OCI-M2 (cell line): Measurements from ENCODE around the gene TAF10.

Source experiments
- DNase-seq: peaks from one replicate; lab custom pipeline; 2025; ENCODE audit not compliant: unreplicated experiment; lab: John Stamatoyannopoulos, UW

TAF10 gene

DNA sequence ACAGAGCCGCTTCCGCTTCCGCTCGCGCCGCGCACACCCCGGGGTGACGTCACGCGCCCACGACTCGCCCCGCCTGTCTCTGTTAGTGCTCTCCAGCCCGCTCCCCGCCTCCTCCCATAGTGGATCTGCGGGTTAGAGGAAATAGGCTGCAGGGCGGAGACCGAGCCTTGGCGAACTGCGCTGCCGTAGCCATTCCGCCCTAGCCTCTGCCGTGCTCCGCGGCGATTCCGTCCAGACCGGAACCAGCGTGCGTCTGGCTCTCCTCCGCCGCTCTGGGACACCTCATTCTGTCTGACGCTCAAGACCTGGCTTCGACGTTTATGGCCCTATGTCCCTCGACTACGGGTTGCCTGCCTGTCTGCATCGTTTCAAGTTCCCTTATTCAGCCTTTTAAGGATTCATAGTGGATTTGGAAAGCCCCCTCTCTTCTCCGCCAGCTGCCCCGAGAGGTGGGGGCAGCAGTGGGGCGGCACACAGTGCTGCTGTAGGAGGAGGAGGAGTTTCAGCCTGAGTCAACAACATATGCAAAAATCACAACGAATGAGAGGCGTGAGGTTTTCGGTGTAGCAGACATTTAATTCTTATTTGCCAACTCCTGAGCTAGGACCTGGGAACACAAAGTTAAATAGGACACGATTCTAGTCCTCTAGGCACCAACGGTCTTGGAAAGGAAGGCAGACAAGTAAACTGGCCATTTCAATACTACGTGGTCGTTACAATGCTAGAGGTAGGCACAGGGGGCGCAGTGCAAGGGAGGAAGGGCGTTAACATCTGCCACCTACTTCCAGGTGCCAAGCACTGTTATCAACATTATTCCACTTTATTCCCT lies at the start of gene TAF10:
TSS of gene TAF10 (minus strand) at position 4 of the 829 bp plus-strand sequence. CDS start 27 bp downstream, outside the sequence.
- DNase-seq: peak; percentile 51

DNA sequence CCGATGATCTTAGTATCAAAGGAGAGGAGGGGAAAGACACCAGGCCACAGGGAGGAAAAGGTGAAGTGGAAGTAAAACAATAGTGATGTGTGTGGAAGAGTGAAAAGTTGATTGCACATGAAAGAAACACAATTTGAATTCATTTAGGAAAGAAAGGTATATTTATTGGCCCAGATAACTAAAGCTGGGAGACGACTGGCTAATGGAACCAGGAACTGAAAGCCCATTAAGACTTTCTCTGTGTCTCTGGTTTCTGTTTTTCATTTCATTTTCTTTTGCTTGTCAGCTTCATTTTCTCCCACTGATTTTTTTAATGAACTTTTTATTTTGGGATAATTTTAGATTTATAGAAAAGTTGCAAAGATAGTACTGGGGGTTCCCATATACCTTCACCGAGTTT lies 48.7 kb upstream of the TAF10 start:
- no peak for DNase-seq

DNA sequence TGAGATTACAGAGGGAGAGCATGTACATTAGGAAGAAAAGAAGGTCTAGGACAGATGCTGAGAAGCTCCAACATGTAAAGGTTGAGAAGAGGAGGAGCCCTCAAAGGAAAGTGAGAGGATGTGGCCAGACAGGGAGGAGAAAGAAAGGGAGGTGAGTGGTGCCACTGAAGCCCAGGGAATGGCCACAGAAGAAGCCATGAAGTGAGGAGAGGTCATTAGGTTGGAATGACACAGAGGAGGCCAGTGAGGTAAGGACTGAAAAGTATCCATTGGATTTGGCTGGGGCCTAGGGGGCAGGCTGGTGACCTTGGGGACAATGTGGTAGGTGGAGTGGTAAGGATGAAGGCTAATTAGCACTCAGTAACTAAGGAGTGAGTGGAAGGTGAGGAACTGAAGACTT lies 46.6 kb upstream of the TAF10 start:
- DNase-seq: no peak

DNA sequence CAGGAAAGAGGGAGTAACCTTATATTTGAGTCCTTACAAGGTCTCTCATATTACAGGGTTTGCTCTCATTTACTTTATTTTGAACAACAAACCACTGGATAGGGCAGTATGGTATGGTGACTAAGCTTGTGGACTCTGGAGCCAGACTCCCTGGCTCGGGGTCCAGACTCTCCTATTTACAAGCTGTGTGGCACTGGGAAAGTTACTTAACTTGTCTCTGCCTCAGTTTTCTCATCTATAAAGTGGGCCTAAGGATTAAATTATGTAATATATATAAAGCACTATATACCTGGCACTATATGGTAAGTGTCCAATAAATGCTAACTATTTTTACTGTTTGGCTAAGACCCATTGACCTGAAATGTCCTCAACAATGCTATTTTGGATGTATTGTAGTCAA lies 45.3 kb upstream of the TAF10 start:
- DNase-seq: no peak

DNA sequence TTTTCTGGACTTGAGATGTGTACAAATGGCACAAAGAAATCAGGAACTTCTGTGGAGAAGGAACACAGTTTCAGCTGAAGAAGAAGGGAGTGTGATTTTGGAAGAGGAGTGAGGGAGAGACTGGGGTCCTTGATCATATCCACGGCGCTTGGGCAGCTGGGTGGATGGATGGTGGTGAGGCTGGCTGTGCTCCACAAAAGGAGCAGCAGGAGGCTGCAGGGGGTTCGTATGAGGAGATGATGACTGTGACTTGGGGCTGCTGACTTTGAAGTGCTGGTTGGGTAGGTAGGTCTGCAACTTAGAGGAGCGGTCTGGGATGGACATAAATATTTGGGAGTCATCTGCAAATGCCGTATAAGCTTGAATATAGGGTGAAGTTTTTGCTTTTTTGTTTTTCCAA lies 44.9 kb upstream of the TAF10 start:
- DNase-seq: no peak

DNA sequence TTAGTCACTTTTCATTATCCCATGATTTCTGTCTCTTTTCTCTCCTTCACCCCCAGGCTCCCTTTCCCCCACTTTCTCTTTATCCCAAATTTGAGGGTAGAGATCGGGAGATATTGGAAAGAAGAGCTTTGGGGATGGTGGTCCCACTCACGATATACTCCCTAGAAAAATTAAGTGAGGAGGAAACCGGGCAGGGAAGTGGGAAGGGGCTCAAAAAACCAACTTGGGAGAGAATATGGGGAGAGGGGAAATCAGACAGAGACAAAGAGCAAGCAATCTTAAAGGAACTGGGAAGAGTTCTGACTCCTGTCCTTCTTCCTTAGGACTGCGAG lies 44.5 kb upstream of the TAF10 start:
- no peak for DNase-seq

DNA sequence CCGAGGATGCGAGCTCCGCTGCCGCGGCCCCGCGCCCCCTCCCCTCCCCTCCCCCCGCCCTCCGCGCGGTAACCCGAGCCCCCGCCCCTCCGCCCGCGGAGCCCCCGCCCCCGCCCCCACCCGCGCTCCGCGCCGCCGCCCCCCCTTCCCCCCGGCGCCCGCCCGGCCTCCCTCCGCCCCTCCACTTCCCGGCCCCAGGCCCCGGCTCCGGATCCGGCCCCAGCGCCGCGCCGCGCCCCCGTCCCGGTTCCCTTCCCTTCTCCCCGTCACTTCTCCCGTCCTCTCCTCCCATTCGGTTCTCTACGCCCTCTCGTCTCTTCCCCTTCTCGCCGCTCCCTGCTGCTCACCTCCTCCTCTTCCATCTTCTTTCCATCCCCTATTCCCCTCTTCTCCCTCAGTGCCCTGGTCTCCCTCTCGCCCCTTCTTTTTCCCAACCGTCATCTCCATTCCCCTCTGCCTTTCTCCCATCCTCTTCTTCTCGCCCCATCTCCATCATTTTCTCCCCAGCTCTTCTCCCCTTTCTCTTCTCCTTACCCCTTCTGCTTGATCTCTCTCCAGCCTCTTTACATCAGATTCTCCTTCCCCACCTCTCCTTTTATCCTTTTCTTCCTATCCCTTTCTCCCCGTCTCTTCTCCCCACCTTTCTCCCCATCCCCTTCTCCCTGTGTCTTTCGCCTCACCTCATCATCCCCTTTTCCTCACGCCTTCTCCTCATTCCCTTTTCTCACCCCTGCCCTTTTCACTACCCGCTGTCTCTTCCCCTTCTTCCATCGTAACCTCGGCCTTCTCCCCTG lies 44.0 kb upstream of the TAF10 start, which contains the start of gene DCHS1:
TSS of gene DCHS1 (minus strand) at position 20 of the 794 bp plus-strand sequence. CDS start 14,196 bp downstream, outside the sequence.
- no peak for DNase-seq

DNA sequence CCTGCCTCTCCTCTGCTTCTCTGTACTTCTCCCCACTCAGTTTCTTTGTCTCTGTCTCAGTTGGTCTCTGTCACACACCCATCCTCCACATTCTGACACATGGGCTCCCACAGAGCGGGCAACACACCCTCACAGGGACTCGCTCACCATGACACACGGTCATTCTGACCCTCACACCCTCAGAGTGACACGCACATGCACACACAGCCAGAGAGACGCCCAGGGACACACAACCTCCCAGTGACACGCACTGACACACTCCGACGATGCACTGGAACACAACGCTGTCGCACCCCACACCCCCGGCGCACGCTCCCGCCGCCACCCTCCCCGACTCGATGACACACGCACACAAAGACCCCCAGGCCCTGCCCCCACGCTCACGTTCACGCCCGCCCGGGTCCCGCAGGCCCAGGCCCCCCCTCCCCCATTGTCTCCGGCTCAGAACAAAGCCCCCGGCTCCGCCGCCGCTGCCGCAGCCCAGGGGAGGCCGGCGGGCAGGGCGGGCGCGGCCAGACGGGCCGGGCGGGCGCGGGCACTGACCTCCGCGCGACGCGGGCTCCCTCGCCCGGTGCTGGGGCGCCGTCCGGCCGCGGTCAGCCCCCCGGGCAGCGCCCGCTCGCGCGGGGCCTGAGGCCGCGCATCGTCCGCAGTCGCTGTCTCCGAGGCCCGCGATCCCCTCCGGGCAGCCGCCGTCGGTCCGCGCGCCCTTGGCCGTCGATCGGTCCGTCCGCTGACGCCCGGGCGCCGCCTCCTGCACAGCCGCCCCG lies 43.2 kb upstream of the TAF10 start:
- DNase-seq: no peak

DNA sequence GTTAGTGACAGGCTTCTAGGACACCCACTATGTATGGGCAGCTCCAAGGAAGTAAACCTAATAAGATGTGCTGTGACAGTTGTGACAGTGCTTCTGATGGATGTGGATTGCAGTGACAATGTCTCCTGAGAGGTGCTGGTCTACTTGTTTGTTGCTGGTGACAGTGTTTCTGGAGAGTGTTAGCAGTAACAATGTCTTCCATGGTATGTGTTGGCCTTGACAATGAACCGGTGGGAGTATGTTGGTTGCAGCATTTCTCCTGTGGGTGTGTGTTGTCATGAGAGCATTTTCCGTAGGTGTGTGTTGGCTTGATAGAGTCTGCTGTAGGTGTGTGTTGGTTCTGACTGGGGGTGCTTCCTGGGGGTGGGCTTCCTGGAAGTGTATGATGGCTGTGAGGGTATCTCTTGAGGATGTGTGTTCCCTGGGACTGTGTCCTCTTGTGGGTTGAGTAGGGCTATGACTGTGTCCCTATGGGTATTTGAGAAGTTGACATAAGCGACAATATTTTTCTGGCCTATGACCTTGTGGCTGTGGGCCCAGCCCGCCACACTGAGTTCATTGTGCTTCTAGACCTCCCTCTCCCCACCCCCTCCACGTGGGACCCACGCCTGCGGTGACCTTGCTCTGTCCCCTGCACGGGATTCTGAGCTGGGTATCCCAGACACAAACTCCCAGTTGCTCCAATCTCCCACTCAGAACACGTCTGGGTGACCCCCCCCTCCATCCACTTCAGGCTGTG lies 42.4 kb upstream of the TAF10 start:
- DNase-seq: no peak

DNA sequence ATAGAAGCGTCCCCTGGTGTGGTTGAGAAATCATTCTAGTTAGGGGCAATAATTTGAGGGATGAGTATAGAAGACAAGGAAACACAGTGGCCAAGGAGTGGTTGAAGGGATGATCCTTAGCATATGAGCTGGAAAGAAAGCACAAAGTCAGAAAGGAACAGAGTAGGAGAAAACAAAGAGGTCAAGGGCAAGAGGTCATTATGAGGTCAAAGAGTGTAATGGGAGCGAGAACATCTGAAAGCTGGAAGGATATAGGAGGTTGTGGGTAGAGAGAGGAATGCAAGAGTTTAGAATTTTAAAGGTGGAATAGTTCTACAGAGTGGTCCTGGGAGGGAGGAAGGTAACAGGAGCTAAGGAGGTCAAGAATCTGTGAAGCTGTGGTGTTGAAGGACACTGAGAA lies 41.6 kb upstream of the TAF10 start:
- DNase-seq: no peak

DNA sequence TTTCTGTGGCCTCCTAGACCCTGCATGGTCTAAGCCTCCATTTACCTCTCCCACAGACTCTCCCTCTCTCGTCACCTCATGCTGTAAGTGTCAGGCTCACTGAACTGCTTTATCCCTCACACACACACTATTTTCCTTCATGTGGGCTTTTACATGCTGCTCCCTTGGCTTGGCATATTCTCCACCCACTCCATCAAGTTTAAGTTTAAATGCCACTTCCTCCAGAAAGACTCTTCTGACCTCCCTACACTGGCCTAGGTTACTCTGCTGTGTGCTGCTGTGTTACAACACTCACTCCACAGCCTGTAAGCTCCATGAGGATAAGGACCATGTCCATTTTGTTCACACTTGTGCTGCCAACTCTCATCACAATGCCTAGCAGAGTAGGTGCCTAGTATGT lies 41.1 kb upstream of the TAF10 start:
- no peak for DNase-seq

DNA sequence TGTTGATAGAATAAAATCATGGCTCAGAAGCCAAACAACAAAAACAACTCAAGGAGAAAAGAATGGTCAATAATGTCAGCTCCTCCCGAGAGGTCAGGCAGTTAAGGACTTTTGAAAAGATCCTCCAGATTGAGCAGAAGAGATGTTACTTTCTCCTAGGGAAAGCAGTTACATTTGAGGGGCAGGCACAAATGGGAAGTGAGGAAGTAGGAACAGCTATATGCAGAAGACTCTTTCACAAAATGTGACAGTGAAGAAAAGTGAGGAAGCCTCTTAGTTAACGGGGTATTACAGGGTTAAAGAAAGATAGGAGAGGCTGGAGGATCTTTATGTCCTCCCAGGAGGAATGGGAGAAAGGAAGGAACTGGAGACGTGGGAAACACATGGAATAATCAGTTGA lies 40.2 kb upstream of the TAF10 start:
- no peak for DNase-seq

DNA sequence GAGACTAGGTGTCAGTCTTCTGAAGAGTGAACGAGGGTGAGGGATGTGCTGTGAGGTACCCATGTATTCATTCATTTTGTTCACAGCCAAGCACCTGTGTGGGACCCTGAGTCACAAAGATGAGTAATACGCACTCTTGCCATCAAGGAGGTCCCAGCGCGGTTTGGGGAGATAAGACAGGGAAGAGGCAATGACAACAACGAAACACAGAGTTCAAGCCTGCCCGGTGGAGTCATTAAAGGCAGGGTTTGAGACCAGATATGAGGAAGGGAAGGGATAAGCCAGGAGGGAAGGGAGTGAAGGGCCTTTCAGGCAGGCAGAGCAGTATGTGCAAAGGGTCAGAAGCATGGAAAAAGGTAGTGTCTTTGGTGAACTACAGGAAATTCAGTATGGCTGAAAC lies 39.0 kb upstream of the TAF10 start:
- DNase-seq: no peak

DNA sequence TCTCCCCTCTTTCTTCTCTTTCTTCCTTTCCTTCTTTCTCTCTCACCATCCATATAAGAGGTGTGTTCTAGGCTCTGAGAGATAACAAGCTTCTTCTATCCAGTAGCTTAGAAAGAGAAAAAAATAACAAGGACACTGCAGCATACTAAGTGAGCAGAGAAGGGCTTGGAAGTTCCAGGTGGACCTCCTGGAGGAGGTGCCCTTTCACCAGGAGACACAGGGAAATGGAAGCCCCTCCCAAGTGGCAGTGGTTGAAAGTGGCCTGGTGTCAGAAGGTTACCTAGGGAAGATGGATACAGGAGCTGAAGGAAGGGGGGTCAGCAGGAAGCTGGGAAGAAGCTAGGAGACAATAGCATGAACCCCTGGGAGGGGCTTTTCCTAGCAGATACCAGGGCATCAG lies 38.1 kb upstream of the TAF10 start:
- no peak for DNase-seq

DNA sequence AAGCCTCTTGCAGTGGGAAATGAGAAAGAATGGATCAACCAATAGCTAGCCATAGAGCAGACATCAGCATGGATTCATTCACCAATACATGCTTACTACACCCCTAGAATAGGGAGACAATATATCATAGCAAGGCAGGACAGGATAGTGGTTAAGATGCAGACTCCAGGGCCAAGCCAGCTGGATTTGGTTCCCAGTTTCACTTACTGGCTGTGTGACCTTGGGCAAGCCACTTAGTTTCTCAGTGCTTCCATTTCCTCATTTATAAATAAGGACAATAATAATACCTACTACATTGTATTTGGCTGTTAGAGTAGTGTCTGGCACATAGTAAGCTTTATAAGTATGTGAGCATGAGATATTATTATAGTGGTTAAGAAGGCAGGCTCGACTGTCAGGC lies 36.5 kb upstream of the TAF10 start:
- no peak for DNase-seq

DNA sequence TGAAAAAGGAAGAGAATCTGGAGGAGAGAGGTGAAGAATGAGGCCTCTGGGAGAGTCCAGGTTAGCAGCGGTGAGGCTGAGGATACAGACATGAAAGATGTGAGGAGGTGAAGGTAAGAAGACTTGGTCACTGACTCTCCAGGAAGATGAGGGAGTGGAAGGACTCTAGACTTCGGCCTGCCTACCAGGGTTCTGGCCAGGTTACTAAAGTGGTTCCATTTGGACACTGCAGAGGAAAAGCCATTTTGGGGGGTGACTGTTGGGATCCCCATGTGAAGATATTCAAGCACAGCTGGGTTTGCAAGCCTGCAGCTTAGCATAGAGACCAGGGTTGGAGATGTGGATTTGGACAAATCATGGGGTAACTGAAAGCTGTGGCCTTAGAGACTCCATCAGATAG lies 35.8 kb upstream of the TAF10 start:
- no peak for DNase-seq

DNA sequence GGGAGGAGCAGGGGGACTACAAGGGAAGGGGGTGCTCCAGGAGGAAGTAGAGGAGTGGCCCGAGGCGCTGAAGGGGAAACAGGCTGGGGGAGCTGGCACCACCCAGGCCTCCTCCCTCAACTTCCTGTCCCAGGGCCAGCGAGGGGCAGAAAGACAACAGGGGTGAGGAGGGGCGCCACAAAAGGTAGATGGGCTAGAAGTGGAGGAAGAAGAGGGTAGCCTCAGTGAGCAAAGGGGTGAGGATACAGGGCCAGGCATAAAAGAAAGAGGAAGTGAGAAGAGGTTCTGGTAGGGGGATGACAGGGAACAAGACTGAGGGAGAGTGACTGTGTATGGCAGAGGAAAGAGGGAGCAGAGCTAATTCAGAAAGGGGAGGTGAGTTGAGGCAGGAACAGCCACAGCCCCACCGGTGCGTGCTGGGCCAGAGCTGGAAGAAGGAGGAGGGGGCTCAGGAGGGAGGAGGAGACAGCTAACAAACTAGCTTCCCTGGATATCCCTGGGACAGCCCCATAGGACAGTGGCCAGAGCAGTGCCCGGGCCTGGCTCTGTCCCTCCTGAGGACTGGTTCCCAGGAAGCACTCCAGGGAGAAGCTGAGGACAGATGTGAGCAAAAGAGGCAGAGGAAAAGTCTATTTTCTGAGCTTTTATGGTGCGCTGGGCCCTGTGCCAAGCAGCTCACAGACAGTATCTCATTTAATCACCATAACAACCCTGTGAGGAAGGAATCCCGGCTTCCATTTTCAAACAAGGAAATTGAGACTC lies 35.1 kb upstream of the TAF10 start:
- no peak for DNase-seq

DNA sequence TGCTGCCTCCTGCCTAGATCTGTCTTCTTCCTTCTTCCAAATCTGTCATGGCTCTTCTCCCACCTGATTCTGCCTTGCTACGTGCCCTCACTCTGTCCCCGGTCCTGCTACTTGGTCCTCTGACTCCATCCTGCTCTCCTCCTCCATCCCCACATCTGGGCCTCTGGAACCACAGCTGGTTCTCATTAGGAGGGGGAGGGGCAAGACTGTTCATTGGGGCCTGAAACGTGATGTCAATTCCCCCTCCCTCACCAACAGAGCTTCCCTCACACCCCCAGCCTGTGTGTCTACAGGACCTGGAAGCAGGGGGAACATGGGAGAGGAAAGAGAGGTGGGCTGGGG lies 34.5 kb upstream of the TAF10 start:
- no peak for DNase-seq

DNA sequence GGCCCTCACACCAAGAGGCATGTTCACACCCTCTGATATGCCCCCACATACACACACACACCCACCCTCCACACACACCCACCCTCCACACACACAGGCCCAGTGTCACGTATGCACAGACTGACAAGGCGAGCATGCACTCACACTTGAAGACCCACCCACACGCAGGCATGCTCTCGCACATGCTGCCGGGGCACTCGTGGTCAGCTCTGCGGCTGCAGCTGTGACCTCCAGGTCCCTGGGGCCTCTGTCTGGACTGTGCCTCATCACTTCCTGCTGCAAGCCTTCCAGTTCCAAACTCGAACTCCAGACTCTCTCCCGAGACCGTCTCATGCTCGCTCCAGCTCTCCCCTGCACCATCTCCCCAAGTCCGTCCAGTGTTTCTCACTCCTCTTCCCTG lies 34.1 kb upstream of the TAF10 start:
- no peak for DNase-seq

DNA sequence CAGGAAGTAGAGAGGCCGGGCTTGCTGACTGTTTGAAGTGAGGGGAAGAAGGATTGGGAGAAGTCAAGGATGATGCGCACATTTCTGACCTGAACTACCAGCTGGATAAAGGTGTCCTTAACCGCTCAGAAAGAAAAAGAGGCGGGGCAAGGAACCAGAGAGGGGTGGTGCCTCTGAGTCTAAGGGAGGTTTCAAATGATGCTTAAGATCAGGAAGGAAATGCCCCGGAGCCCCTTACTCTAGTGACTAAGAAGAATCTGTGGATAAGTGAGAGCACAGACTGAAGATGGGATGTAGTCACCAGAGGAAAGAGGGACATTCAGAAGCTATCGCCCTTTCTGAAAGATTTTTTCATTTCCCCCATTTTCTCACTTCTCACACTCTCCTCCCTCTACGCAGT lies 30.9 kb upstream of the TAF10 start:
- no peak for DNase-seq
